SH-SY5Y (cell line): Measurements from ENCODE around the gene STAB2.

Experiments used
- GATA2 ChIP-seq: IDR thresholded peaks from 2 replicates; pipeline ENCODE4 v1.6.1; 2011; ENCODE audit warnings: mild to moderate bottlenecking, low read depth, low read length
- GATA3 ChIP-seq: IDR thresholded peaks from 2 replicates; pipeline ENCODE4 v1.6.1; 2011; ENCODE audit warnings: low read depth, mild to moderate bottlenecking, low read length, moderate library complexity

- TF ChIP-seq GATA3 (no peak), GATA2 (no peak)
These were observed 207.5 kb downstream of the STAB2 start for GRCh38 chr12:103794309-103795213.
